Activated naive CD4-positive, alpha-beta T cell treated with anti-CD3 and anti-CD28 coated beads, Interleukin-2, amount 50 U/mL, for 72 hours (primary cell): ENCODE results near the gene RSPH1. TPM values are rescaled to one million over a fixed set of nuclear protein-coding genes. Genes with fewer than 3 reads are reported as not detected.

Experiments used
- ATAC-seq, 2 donors: fragments of 150-1000 bp; cut with Tn5 transposase; 2 replicates each; pipeline ENCODE4 v1.10.0; 2021; ENCODE audit warnings: mild to moderate bottlenecking in 2 of 2, moderate library complexity in 2 of 2
- DNase-seq, 2 donors: peaks; one replicate each; pipeline ENCODE4 v3.0.0; 2021 to 2022; ENCODE audit warnings: low spot score in 2 of 2
- H3K27ac Mint-ChIP-seq, 2 donors: one replicate each; pipeline ENCODE4 v1.8.0; 2022; ENCODE audit warnings: mild to moderate bottlenecking in 2 of 2, mixed read lengths in 2 of 2
- H3K36me3 Mint-ChIP-seq, 2 donors: one replicate each; pipeline ENCODE4 v1.8.0; 2022; ENCODE audit warnings: mixed read lengths in 2 of 2
- H3K9me3 Mint-ChIP-seq, 2 donors: one replicate each; pipeline ENCODE4 v1.8.0; 2022; ENCODE audit warnings: mixed read lengths in 2 of 2
- total RNA-seq, 2 donors: library from RNA; stranded (reverse); gene quantifications; one replicate each; pipeline ENCODE4 v1.2.3, GENCODE V29; 2022

The RSPH1 gene
- total RNA-seq, 2 donors from 2014 or later, result 0.11 to 0.33 TPM

- DNase-seq (no peak), ATAC-seq (no peak)
- Mint-ChIP-seq H3K27ac (no peak overlapping the region), H3K36me3 (no peaks in the 10 kb centered on the region), H3K9me3 (no peaks in the 10 kb centered on the region)
Observed at GRCh38 chr21:42453986-42454570, 41.9 kb downstream of the RSPH1 start.

GRCh38 chr21:42453224-42453985 lies 42.6 kb downstream of the RSPH1 start:
- no peaks in the 10 kb centered on the region for H3K9me3 Mint-ChIP-seq
- ATAC-seq (no peak), DNase-seq (no peak)
- peaks cover 0 to under 1% of the 10 kb centered on the region in 2 donors for H3K36me3 Mint-ChIP-seq
- H3K27ac Mint-ChIP-seq, result no peak overlapping the region

- Mint-ChIP-seq H3K36me3 (peaks cover 0 to 8% of the 10 kb centered on the region in 2 donors), H3K27ac (peak overlapping the region in 1 of 2 donors; percentile 22), H3K9me3 (no peaks in the 10 kb centered on the region)
- DNase-seq (no peak), ATAC-seq (no peak)
Observed at GRCh38 chr21:42452401-42453223, 43.4 kb downstream of the RSPH1 start.

- ATAC-seq (no peak), DNase-seq (no peak)
- Mint-ChIP-seq H3K36me3 (peaks cover 0 to 9% of the 10 kb centered on the region in 2 donors), H3K9me3 (no peaks in the 10 kb centered on the region), H3K27ac (peak overlapping the region in 1 of 2 donors; percentile 22)
Observed at GRCh38 chr21:42451941-42452340, 44.1 kb downstream of the RSPH1 start.

GRCh38 chr21:42448686-42449085 lies 47.3 kb downstream of the RSPH1 start:
- no peak overlapping the region for H3K27ac Mint-ChIP-seq
- ATAC-seq (no peak), DNase-seq (no peak)
- no peaks in the 10 kb centered on the region for H3K9me3 Mint-ChIP-seq
- H3K36me3 Mint-ChIP-seq, result peaks cover 0 to 24% of the 10 kb centered on the region in 2 donors

GRCh38 chr21:42447732-42448131 lies 48.3 kb downstream of the RSPH1 start:
- ATAC-seq, result no peak
- Mint-ChIP-seq H3K9me3 (no peaks in the 10 kb centered on the region), H3K36me3 (peaks cover 0 to 24% of the 10 kb centered on the region in 2 donors), H3K27ac (no peak overlapping the region)
- DNase-seq, result no peak

- Mint-ChIP-seq H3K36me3 (peaks cover 4 to 27% of the 10 kb centered on the region in 2 donors), H3K27ac (no peak overlapping the region), H3K9me3 (no peaks in the 10 kb centered on the region)
- ATAC-seq (no peak), DNase-seq (no peak)
Observed at GRCh38 chr21:42447182-42447581, 48.8 kb downstream of the RSPH1 start.

- no peaks in the 10 kb centered on the region for H3K9me3 Mint-ChIP-seq
- H3K27ac Mint-ChIP-seq, result no peak overlapping the region
- H3K36me3 Mint-ChIP-seq, result peaks cover 8 to 33% of the 10 kb centered on the region in 2 donors
- peak; percentile 27 to 46 for ATAC-seq
- DNase-seq, result no peak
Observed at GRCh38 chr21:42446531-42446930, 49.5 kb downstream of the RSPH1 start.

GRCh38 chr21:42445311-42445710 lies 50.7 kb downstream of the RSPH1 start:
- H3K36me3 Mint-ChIP-seq, result peaks cover 8 to 42% of the 10 kb centered on the region in 2 donors
- ATAC-seq, result no peak
- peak overlapping the region in 1 of 2 donors; percentile 22 for H3K27ac Mint-ChIP-seq
- no peak for DNase-seq
- no peaks in the 10 kb centered on the region for H3K9me3 Mint-ChIP-seq

GRCh38 chr21:42444745-42445059 lies 51.3 kb downstream of the RSPH1 start:
- peaks cover 11 to 48% of the 10 kb centered on the region in 2 donors for H3K36me3 Mint-ChIP-seq
- peak overlapping the region in 1 of 2 donors; percentile 5 for H3K27ac Mint-ChIP-seq
- peaks cover 0 to 3% of the 10 kb centered on the region in 2 donors for H3K9me3 Mint-ChIP-seq
- ATAC-seq (no peak), DNase-seq (no peak)

GRCh38 chr21:42443876-42444744 lies 51.9 kb downstream of the RSPH1 start:
- Mint-ChIP-seq H3K9me3 (peaks cover 0 to 6% of the 10 kb centered on the region in 2 donors), H3K36me3 (peaks cover 17 to 53% of the 10 kb centered on the region in 2 donors), H3K27ac (no peak overlapping the region)
- DNase-seq (peak in 1 of 2 donors; percentile 44), ATAC-seq (no peak)

- H3K27ac Mint-ChIP-seq, result no peak overlapping the region
- DNase-seq (peak in 1 of 2 donors; percentile 40), ATAC-seq (no peak)
- peaks cover 22 to 60% of the 10 kb centered on the region in 2 donors for H3K36me3 Mint-ChIP-seq
- H3K9me3 Mint-ChIP-seq, result peaks cover 0 to 6% of the 10 kb centered on the region in 2 donors
Observed at GRCh38 chr21:42443181-42443785, 52.7 kb downstream of the RSPH1 start.

- ATAC-seq (no peak), DNase-seq (no peak)
- peak overlapping the region in 1 of 2 donors; percentile 72 for H3K27ac Mint-ChIP-seq
- H3K36me3 Mint-ChIP-seq, result peaks cover 27 to 63% of the 10 kb centered on the region in 2 donors
- peaks cover 0 to 6% of the 10 kb centered on the region in 2 donors for H3K9me3 Mint-ChIP-seq
Observed at GRCh38 chr21:42441963-42442362, 54.1 kb downstream of the RSPH1 start.

GRCh38 chr21:42440187-42440792 lies 55.7 kb downstream of the RSPH1 start:
- peak overlapping the region in 1 of 2 donors; percentile 69 for H3K27ac Mint-ChIP-seq
- H3K36me3 Mint-ChIP-seq, result peaks cover 31 to 64% of the 10 kb centered on the region in 2 donors
- peaks cover 0 to 14% of the 10 kb centered on the region in 2 donors for H3K9me3 Mint-ChIP-seq
- DNase-seq (no peak), ATAC-seq (peak; percentile 47 to 79)
